K562 (cell line): ENCODE measurements around the gene KCTD15. TPM values are rescaled to one million over a fixed set of nuclear protein-coding genes. Genes with fewer than 3 reads are reported as not detected.

Source experiments
- BDP1 ChIP-seq: IDR thresholded peaks from 3 replicates; pipeline ENCODE4 v1.6.1; 2011; ENCODE audit not compliant: insufficient read length, insufficient read depth
- BRD9 ChIP-seq: fragments of 450-650 bp; IDR thresholded peaks from 2 replicates; pipeline ENCODE4 v1.6.1; 2018; ENCODE audit warnings: low read depth; ENCODE audit not compliant: partially characterized antibody
- CBFA2T2 ChIP-seq: fragments of 450-650 bp; conservative IDR thresholded peaks from 2 replicates; pipeline ENCODE4 v1.6.1; 2017; ENCODE audit warnings: mild to moderate bottlenecking
- CBX3 ChIP-seq, 2 experiments: IDR thresholded peaks; 1 replicate in 1 of 2; 2 replicates in 1 of 2; pipeline ENCODE4 v1.6.1; 2012; ENCODE audit warnings: inconsistent platforms in 2 of 2, low read length in 2 of 2, borderline replicate concordance in 1 of 2, control low read depth in 1 of 2
- CHD2 ChIP-seq: IDR thresholded peaks from 2 replicates; pipeline ENCODE4 v1.6.1; 2011; ENCODE audit warnings: low read depth, low read length
- ETS1 ChIP-seq: conservative IDR thresholded peaks from 2 replicates; pipeline ENCODE4 v1.6.1; 2011; ENCODE audit warnings: low read depth, mild to moderate bottlenecking, low read length; ENCODE audit not compliant: control insufficient read depth
- FOXA3 ChIP-seq, 2 experiments: fragments of 450-650 bp in 1 of 2; sonication (generic) in 1 of 2; formaldehyde crosslinking; IDR thresholded peaks in 1 of 2; conservative IDR thresholded peaks in 1 of 2; 2 replicates each; pipeline versions ENCODE4 v1.4.0 to v1.8.0; 2020 to 2022; ENCODE audit warnings: mild to moderate bottlenecking in 2 of 2, missing genetic modification reagents in 1 of 2
- GABPB2 ChIP-seq: fragments of 250-450 bp; sonication (Bioruptor Pico); conservative IDR thresholded peaks from 2 replicates; pipeline ENCODE4 v1.5.1; 2021; ENCODE audit warnings: mild to moderate bottlenecking
- GATAD2A ChIP-seq: fragments of 450-650 bp; IDR thresholded peaks from 2 replicates; pipeline ENCODE4 v1.6.1; 2017
- JUNB ChIP-seq: fragments of 450-650 bp; formaldehyde crosslinking; conservative IDR thresholded peaks from 2 replicates; pipeline ENCODE4 v1.4.0; 2020; ENCODE audit warnings: mild to moderate bottlenecking
- MED1 ChIP-seq: sonication (generic); formaldehyde crosslinking; IDR thresholded peaks from 2 replicates; pipeline ENCODE4 v1.8.1; 2023; ENCODE audit warnings: missing genetic modification reagents, borderline replicate concordance
- MEF2A ChIP-seq: IDR thresholded peaks from 2 replicates; pipeline ENCODE4 v1.6.1; 2011; ENCODE audit warnings: low read depth, mild to moderate bottlenecking, low read length, moderate library complexity; ENCODE audit not compliant: control insufficient read depth
- MTA3 ChIP-seq: fragments of 450-650 bp; formaldehyde crosslinking; IDR thresholded peaks from 2 replicates; pipeline ENCODE4 v1.6.1; 2017; ENCODE audit warnings: mild to moderate bottlenecking, borderline replicate concordance
- MYBL2 ChIP-seq, 2 experiments: fragments of 450-650 bp in 1 of 2; sonication (generic) in 1 of 2; formaldehyde crosslinking in 1 of 2; IDR thresholded peaks; 2 replicates each; pipeline versions ENCODE4 v1.6.1 to v1.8.1; 2017 to 2022; ENCODE audit warnings: borderline replicate concordance in 1 of 2, inconsistent platforms in 1 of 2, low read depth in 1 of 2, mild to moderate bottlenecking in 1 of 2, missing genetic modification reagents in 1 of 2, moderate library complexity in 1 of 2
- NBN ChIP-seq: fragments of 450-650 bp; IDR thresholded peaks from 2 replicates; pipeline ENCODE4 v1.6.1; 2016; ENCODE audit warnings: low read depth, mild to moderate bottlenecking
- RBM39 ChIP-seq: fragments of 200-400 bp; formaldehyde crosslinking; optimal IDR thresholded peaks from 2 replicates; pipeline ENCODE3; 2018; ENCODE audit warnings: low read depth, low read length
- ZBTB2 ChIP-seq: fragments of 450-650 bp; IDR thresholded peaks from 2 replicates; pipeline ENCODE4 v1.6.1; 2016; ENCODE audit warnings: antibody characterized with exemption
- ZBTB26 ChIP-seq: fragments of 450-650 bp; formaldehyde crosslinking; IDR thresholded peaks from 2 replicates; pipeline ENCODE4 v1.4.0; 2022; ENCODE audit warnings: missing genetic modification characterization
- ZNF77 ChIP-seq: fragments of 250-450 bp; sonication (Bioruptor Pico); IDR thresholded peaks from 2 replicates; pipeline ENCODE4 v1.5.0; 2020
- polyA plus RNA-seq, 8 experiments: library from polyadenylated mRNA; depleted of rRNA in 4 of 8; stranded (reverse) in 5 of 8; unstranded in 3 of 8; fragments of >200 nt; fragmentation: Nextera tagmentation in 2 of 8; fragmentation: Illumina TruSeq in 1 of 8; extraction: Ambion mirVana in 2 of 8; extraction: Trizol in 1 of 8; gene quantifications; 2 replicates each; pipeline versions ENCODE4 v1.2.1 to v1.2.3, GENCODE V29; 2011 to 2014; ENCODE audit warnings: inconsistent platforms in 1 of 8, missing spikeins in 1 of 8
- total RNA-seq, 7 experiments: library from RNA; depleted of rRNA in 6 of 7; stranded (reverse); fragments of >200 nt in 6 of 7; fragmentation: Illumina TruSeq in 2 of 7; extraction: Trizol in 2 of 7; gene quantifications; 2 replicates each; pipeline versions ENCODE4 v1.2.1 to v1.2.3, GENCODE V29; 2011 to 2021; ENCODE audit warnings: low replicate concordance in 1 of 7
- TF ChIP-seq, protein P1 (sequence below): IDR thresholded peaks from 2 replicates; pipeline ENCODE4 v1.6.1; 2016; ENCODE audit warnings: missing genetic modification characterization, missing compliant biosample characterization

KCTD15 gene
- total and polyA plus RNA-seq, 9 of the 15 experiments (the other 6 are each of a cell fraction or from before 2014, with no cell fraction given): 1.7 to 49.0 (median 11.8) TPM

- TF ChIP-seq ETS1 (no peak; the same call in 1 of the 2 replicates), MYBL2 (IDR thresholded peaks at IDR 0.05; ENCODE audit: low read depth) (no peak), MYBL2 (CRISPR knock-in tag; IDR thresholded peaks at IDR 0.05; ENCODE audit: borderline replicate concordance) (no peak), CBFA2T2 (no peak), GABPB2 (CRISPR knock-in tag) (no peak), FOXA3 (CRISPR knock-in tag; conservative IDR thresholded peaks at IDR 0.05 in 1 of 2, IDR thresholded peaks at IDR 0.05 in 1 of 2) (no peak), JUNB (no peak), BRD9 (no peak), GATAD2A (no peak), MEF2A (no peak), RBM39 (no peak), MED1 (CRISPR knock-in tag) (no peak), ZBTB26 (CRISPR knock-in tag) (no peak), ZNF77 (CRISPR knock-in tag) (no peak), CHD2 (no peak), NBN (no peak), BDP1 (no peak), ZBTB2 (0 out of 2 replicates have a peak, but pooled peaks have one; percentile 43), MTA3 (peak; percentile 88), CBX3 (IDR thresholded peaks at IDR 0.05; ENCODE audit: borderline replicate concordance in 1 of 2, low read length in 2 of 2) (no peak)
- TF ChIP-seq, protein P1, sequence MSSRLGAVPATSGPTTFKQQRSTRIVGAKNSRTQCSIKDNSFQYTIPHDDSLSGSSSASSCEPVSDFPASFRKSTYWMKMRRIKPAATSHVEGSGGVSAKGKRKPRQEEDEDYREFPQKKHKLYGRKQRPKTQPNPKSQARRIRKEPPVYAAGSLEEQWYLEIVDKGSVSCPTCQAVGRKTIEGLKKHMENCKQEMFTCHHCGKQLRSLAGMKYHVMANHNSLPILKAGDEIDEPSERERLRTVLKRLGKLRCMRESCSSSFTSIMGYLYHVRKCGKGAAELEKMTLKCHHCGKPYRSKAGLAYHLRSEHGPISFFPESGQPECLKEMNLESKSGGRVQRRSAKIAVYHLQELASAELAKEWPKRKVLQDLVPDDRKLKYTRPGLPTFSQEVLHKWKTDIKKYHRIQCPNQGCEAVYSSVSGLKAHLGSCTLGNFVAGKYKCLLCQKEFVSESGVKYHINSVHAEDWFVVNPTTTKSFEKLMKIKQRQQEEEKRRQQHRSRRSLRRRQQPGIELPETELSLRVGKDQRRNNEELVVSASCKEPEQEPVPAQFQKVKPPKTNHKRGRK (tag): peak; percentile 30; the same call in 1 of the 2 replicates
Measured at GRCh38 chr19:33795370-33796163, 1.1 kb upstream of the KCTD15 start (continued).
